MM.1S (cell line): ENCODE results near the gene OTOS.

Source experiments
- CTCF ChIP-seq: fragments of 300-600 bp; sonication (generic); IDR thresholded peaks from 2 replicates; pipeline ENCODE4 v1.5.1; 2016; ENCODE audit warnings: antibody characterized with exemption, low read length, mixed read lengths
- EZH2 ChIP-seq: fragments of 300-600 bp; sonication (generic); optimal IDR thresholded peaks from 2 replicates; pipeline ENCODE3; 2017; ENCODE audit warnings: low read depth, mild to moderate bottlenecking, antibody characterized with exemption, low read length, mixed read lengths

GRCh38 chr2:240162531-240162930, 22.1 kb upstream of the OTOS start:
- TF ChIP-seq CTCF = no peak
- no peak for TF ChIP-seq EZH2
